Stomach (tissue), 4 donors: Measurements from ENCODE around the gene ERC1.

Experiments used
- CTCF ChIP-seq, 7 experiments: fragments of 450-650 bp in 4 of 7; fragments of 200-600 bp in 3 of 7; sonication (generic) in 3 of 7; IDR thresholded peaks; one replicate each; pipeline ENCODE4 v1.5.1; 2016 to 2019; ENCODE audit warnings: antibody characterized with exemption in 7 of 7, control low read depth in 2 of 7, mild to moderate bottlenecking in 1 of 7
- EP300 ChIP-seq: sonication (generic); formaldehyde crosslinking; IDR thresholded peaks from one replicate; pipeline ENCODE4 v1.6.1; 2017; ENCODE audit warnings: antibody characterized with exemption
- POLR2A ChIP-seq, 4 donors: fragments of 450-650 bp; IDR thresholded peaks; one replicate each; pipeline ENCODE4 v1.6.1; 2016; ENCODE audit warnings: antibody characterized with exemption in 4 of 4, control low read depth in 2 of 4, mild to moderate bottlenecking in 1 of 4, moderate library complexity in 1 of 4

- no peak for TF ChIP-seq CTCF (IDR thresholded peaks at IDR 0.05)
- no peak for TF ChIP-seq POLR2A (IDR thresholded peaks at IDR 0.05)
- no peak for TF ChIP-seq EP300
Measured at GRCh38 chr12:1132311-1132710, 141.3 kb downstream of the ERC1 start.
